Fibroblast of skin of scalp (primary cell): ENCODE results near the gene CKLF.

Experiments
- DNase-seq: peaks from one replicate; pipeline ENCODE4 v3.0.0-alpha.2; 2013

The CKLF gene

DNA sequence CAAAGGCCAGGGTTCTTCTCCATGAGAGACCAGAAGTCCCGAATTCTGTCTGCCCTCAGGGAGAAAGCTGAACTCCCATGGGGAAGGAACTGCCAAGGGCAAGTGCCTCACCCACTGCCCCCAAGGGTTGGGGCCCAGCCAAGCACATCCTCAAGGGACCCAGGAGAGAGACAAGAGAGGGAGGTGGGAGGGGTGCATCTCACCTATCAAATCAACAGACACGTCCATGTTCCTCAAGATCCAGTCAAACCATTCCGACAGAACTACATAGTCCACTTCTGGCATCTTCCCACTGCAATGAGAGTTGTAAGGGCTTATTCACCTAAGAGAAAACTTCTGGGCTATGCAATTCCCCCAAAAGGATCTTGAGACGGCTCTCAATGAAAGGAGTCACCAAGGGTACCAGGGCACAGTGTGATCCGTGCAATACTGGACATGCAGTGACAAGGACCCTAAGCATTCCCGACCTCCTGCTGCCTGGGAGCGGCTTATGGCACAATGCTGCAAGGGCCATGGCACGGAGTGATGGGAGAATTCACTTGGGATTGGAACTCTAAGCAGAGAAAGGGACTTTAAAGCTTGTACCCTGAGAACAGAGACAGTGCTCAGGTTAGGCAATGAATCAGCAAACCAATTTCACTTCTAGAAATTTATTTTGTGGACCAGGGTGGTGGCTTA lies 34.7 kb upstream of the CKLF start:
- DNase-seq = no peak

GRCh38 chr16:66519482-66520373 lies 32.6 kb upstream of the CKLF start:
- DNase-seq = no peak

DNA sequence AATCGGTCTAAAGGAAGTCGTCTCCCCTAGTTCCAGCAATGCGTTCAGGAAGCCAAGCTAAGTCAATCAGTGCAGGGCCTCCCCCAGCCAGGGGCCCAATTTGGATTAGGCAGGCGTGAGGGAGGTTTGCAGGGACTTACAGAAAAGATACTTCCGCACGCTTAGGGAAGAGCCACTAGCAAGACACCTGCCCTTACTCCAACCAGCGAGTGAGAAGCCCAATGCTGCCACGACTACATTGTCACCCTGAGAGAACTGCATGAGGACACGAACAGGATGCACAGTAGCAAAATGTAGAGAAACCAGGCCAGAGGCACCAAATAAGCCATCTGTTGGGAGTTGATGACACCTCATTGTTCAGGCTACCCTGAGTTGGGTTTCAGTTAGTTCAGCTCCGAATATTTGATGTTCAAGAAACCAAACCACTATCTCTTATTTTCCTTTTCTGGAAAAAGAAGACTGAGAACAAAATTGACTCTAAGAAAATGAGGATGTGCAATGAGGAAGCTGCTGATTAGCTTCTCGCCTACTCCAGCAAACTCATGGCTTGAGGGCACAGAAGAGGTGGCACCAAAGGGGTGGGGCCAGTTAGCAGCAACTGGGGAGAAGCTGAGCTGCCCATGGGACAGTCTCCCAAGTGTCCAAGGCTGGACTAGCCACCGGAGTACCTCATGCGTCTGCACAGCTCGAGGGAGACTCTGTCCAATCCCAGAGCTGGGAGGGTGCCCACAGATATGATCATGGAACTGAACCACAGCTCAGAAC lies 31.8 kb upstream of the CKLF start:
- no peak for DNase-seq

GRCh38 chr16:66521252-66521713 lies 31.1 kb upstream of the CKLF start:
- no peak for DNase-seq

DNA sequence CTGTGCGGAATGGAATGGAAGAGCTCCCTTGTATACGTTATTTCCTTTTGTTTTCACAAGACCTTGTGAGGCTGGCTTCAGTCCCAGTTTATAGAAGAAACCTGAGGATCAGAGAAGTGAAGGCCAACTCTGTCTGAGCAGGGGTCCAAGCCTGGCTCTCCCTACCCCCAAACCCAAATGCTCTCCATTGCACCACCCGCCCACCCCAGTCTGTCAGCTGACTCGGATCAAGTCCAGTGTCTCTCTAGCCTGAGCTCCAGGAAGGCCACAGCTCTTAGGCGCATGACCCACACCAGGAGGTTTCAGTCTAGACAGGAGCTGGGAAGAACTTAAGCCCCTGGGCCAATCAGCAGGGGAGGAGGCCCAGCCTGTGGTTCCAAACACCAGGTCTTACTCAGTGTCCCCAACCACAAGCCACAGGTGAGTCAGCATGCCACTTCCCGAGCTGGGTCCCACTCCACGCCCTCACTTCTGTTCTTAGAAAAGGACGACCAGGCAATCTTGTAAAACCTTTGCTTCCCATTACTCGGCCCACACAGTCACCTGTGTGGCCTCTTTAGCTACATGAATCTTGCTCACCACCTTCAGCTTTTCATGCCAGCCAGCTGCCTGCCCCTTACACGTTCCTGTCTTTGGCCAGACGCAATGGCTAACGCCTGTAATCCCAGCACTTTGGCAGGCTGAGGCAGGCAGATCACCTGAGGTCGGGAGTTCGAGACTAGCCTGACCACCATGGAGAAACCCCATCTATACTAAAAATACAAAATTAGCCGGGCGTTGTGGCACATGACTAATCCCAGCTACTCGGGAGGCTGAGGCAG lies 30.2 kb upstream of the CKLF start:
- DNase-seq = peak; percentile 59

DNA sequence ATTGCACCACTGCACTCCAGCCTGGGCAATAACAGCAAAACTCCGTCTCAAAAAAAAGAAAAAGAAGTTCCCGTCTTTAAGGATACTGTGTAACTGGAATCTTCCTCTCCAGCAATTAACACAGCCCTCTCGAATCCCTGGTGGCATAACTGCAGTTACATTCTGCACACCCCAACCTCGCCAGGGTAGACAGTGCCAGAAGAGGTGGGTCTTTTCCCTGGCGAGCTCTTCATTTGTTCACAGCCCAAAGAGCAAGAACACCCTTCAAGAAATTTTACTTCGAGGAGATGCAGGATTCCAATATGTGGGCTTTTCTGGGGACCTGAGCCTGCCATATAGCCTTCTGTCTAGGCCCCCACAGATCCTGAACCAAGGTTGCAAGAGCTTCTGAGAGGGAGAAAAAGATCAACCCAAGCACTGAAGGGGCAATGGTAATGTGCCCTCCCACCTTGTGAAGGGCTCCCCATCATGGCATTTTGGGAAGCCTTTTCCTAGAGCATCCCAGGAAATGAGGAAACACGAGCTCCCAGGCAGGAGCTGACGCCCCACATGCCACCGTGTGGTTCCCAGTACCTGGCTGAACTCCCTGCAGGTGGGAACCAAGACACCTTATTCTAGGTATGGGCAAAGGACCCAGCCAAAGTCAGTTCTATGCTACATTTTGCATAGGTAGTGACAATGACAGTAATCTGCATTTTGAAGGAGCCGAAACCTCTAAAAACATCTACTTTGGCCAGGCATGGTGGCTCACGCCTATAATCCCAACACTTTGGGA lies 29.4 kb upstream of the CKLF start:
- no peak for DNase-seq

GRCh38 chr16:66523861-66524354 lies 28.5 kb upstream of the CKLF start:
- DNase-seq = no peak

DNA sequence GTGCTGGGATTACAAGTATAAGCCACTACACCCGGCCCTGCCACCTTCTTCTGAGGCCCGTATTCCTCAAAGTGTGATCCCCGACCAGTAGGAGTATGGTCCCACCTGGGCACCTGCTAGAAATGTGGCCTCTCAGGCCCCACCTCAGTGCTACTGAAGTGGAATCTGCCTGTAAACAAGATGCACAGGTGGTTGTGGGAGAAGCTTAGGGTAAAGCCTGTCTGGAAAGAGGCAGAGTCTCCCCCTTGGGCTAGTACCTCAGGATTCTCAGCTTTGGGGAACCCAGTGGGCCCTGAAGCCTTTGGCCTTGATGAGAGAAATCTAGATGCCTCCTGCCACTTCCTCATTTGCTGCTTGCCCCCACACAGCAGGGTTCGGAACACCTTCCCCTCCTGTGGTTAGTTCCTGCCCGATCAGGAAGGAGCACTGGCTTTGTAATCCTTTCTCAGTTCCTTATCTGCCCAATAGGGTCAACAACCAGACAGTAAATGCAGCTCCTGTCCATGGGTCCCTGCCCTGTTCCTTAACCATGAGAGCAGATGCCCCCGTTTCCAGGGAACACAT lies 27.7 kb upstream of the CKLF start:
- DNase-seq = no peak

GRCh38 chr16:66525396-66526180 lies 26.8 kb upstream of the CKLF start:
- DNase-seq = no peak

GRCh38 chr16:66528294-66528693 lies 24.1 kb upstream of the CKLF start:
- no peak for DNase-seq

GRCh38 chr16:66529475-66529874 lies 22.9 kb upstream of the CKLF start:
- DNase-seq = no peak

DNA sequence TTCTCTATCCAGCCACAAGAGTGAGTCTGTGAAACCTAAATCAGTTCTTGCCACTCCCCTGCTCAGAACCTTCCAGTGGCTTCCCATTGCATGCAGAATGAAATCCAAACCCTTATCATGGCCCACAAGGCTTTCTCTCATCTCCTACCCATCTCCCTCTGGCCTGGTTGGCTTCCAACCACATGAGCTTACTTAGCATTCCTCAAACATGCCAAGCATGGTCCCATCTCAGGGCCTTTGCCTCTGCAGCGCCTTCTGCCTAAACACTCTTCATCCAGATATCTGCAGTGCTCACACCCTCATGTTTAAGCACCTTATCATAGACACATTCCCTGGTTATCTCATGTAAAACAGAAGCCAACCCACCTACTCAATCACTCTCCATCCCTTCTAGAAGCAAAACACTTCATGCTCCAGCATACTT lies 18.0 kb upstream of the CKLF start:
- no peak for DNase-seq

- no peak for DNase-seq
These were observed 15.9 kb upstream of the CKLF start for GRCh38 chr16:66536525-66536924.

GRCh38 chr16:66537236-66537635 lies 15.1 kb upstream of the CKLF start:
- no peak for DNase-seq

DNA sequence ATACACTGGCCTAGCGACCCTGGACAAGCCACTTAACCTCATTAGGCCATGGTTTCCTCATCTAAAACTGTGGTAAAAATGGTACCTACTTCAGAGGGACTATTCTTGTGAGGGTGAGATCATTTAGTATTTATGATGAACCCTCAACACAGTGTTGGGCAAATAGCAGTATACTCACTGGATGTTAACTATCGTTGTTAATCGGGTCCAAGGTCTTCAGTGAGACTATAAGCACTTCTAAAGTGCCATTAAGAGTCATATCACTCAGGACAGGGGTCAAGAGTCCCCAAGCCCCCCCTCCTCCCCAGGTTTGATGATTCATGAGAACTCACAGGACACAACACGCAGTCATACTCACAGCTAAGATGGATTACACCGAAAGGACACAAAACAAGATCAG lies 13.5 kb upstream of the CKLF start:
- DNase-seq = no peak

DNA sequence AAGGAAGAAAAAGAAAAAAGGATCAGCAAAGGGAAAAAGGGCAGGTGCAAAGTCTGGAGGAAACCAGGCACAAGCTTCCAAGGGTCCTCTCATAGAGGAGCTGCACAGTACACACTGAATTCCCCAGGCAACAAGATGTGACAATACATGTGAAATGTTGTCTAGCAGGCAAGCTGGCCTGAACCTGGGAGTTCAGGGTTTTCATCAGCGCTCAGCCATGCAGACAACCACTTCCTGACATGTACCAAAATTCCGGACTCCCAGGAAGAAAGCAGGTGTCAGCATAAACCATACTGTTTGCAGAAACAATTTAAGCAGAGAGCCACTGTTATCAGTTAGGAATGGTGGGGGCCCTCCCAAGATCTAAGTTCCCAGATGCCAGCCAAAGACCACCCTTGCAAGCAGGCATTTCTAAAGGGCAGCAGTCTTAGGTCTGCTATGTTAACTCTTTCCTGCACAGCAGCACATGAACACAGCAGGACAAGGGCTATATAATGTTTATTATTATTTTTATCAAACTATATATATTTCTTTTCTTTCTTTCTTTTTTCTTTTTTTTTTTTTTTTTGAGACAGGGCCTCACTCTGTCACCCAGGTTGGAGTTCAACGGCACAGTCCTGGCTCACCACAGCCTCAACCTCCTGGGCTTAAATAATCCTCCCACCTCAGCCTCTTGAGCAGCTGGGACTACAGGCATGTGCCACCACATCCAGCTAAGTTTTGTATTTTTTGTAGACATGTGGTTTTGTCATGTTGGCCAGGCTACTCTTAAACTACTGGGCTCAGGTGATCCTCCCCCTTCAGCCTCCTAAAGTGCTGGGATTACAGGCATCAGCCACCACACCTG lies 12.5 kb upstream of the CKLF start:
- DNase-seq = no peak

GRCh38 chr16:66541388-66542355 lies 10.7 kb upstream of the CKLF start:
- DNase-seq = no peak

- DNase-seq = no peak
These were observed 10.0 kb upstream of the CKLF start for GRCh38 chr16:66542396-66542795.
